A549 (cell line): ENCODE results near the gene CADM2. TPM values are rescaled to one million over a fixed set of nuclear protein-coding genes. Genes with fewer than 3 reads are reported as not detected.
"Not testable (repeated sequence)": the region's sequence is repeated elsewhere in the genome, so short reads cannot be mapped to it uniquely, and the experiment has no call there.

Experiments
- ATAC-seq, 2 experiments: fragments of 200-7000 bp in 1 of 2; fragments of >200 bp in 1 of 2; cut with Nextera tagmentation in 1 of 2; cut with Tn5 transposase in 1 of 2; 3 replicates each; pipeline versions ENCODE4 v1.8.0 to v1.9.1; 2018 to 2020; ENCODE audit warnings: mild to moderate bottlenecking in 1 of 2, moderate library complexity in 1 of 2
- CTCF ChIA-PET: fragments of 300-600 bp; sonication (Branson Sonifier 250); formaldehyde crosslinking; extraction: SDS; loops from one replicate; lab custom pipeline; 2021; ENCODE audit warnings: antibody characterized with exemption, inconsistent platforms; lab: Yijun Ruan, JAX
- POLR2A ChIA-PET: fragments of 350-600 bp; formaldehyde crosslinking; extraction: SDS; loops from one replicate; lab custom pipeline; 2021; ENCODE audit warnings: antibody characterized with exemption, inconsistent platforms; lab: Yijun Ruan, JAX
- DNase-seq, 2 experiments: peaks; one replicate each; pipeline versions ENCODE4 v3.0.0 to v3.0.0-alpha.2; 2011 to 2016; ENCODE audit warnings: low read depth in 1 of 2, low spot score in 1 of 2
- FAIRE-seq: peaks from 2 replicates; lab custom pipeline; 2011; peaks lifted over from hg19 to GRCh38; lab: Jason Lieb, UNC
- H3K27ac ChIP-seq, 2 experiments: fragments of >200 bp; sonication (Bioruptor Twin); formaldehyde crosslinking; 3 replicates each; pipeline ENCODE4 v1.5.1; 2016 to 2017
- H3K4me1 ChIP-seq: fragments of >200 bp; sonication (Bioruptor Twin); formaldehyde crosslinking; 3 replicates; pipeline ENCODE4 v1.6.1; 2016
- H3K4me2 ChIP-seq: fragments of >200 bp; sonication (Bioruptor Twin); formaldehyde crosslinking; 3 replicates; pipeline ENCODE4 v1.6.1; 2016
- H3K4me3 ChIP-seq: fragments of >200 bp; sonication (Bioruptor Twin); formaldehyde crosslinking; 3 replicates; pipeline ENCODE4 v1.5.1; 2016
- H3K9me3 ChIP-seq: fragments of >200 bp; sonication (Bioruptor Twin); formaldehyde crosslinking; 3 replicates; pipeline ENCODE4 v1.6.1; 2016
- BHLHE40 ChIP-seq: IDR thresholded peaks from 2 replicates; pipeline ENCODE4 v1.6.1; 2012; ENCODE audit warnings: low read depth, low read length, inconsistent platforms
- CBX8 ChIP-seq: fragments of 200-600 bp; sonication (generic); IDR thresholded peaks from 2 replicates; pipeline ENCODE4 v1.6.1; 2016
- CHD4 ChIP-seq: fragments of 200-600 bp; sonication (generic); IDR thresholded peaks from 2 replicates; pipeline ENCODE4 v1.6.1; 2016; ENCODE audit warnings: antibody characterized with exemption, mild to moderate bottlenecking, borderline replicate concordance
- CTCF ChIP-seq: fragments of >200 bp; sonication (Bioruptor Twin); formaldehyde crosslinking; IDR thresholded peaks from 3 replicates; pipeline ENCODE4 v1.5.1; 2016
- EHF ChIP-seq: fragments of 250-450 bp; sonication (Bioruptor Pico); IDR thresholded peaks from 2 replicates; pipeline ENCODE4 v1.5.0; 2020; ENCODE audit warnings: mild to moderate bottlenecking
- ELK1 ChIP-seq: fragments of 150-350 bp; IDR thresholded peaks from 2 replicates; pipeline ENCODE4 v1.6.1; 2014; ENCODE audit warnings: low read depth, mild to moderate bottlenecking, low read length
- EP300 ChIP-seq, 2 experiments: fragments of >200 bp; sonication (Bioruptor Twin); formaldehyde crosslinking; IDR thresholded peaks; 2 replicates in 1 of 2; 3 replicates in 1 of 2; pipeline ENCODE4 v1.6.1; 2016 to 2017
- ESRRA ChIP-seq: fragments of 150-350 bp; IDR thresholded peaks from 2 replicates; pipeline ENCODE4 v1.6.1; 2014; ENCODE audit warnings: mild to moderate bottlenecking, low read length, borderline replicate concordance
- FOSB ChIP-seq: fragments of 250-450 bp; sonication (Bioruptor Pico); IDR thresholded peaks from 2 replicates; pipeline ENCODE4 v1.5.0; 2020; ENCODE audit warnings: mild to moderate bottlenecking, moderate library complexity
- HDAC2 ChIP-seq: fragments of 200-600 bp; sonication (generic); IDR thresholded peaks from 2 replicates; pipeline ENCODE4 v1.6.1; 2016
- HOXA7 ChIP-seq: fragments of 250-450 bp; sonication (Bioruptor Pico); IDR thresholded peaks from 2 replicates; pipeline ENCODE4 v1.5.0; 2020; ENCODE audit warnings: mild to moderate bottlenecking, moderate library complexity
- HOXB5 ChIP-seq: fragments of 250-450 bp; sonication (Bioruptor Pico); IDR thresholded peaks from 2 replicates; pipeline ENCODE4 v1.5.0; 2020; ENCODE audit warnings: mild to moderate bottlenecking, moderate library complexity
- JUN ChIP-seq, 2 experiments: fragments of >200 bp; sonication (Bioruptor Twin); formaldehyde crosslinking; IDR thresholded peaks; 2 replicates in 1 of 2; 3 replicates in 1 of 2; pipeline ENCODE4 v1.6.1; 2016 to 2017
- JUNB ChIP-seq: fragments of >200 bp; sonication (Bioruptor Twin); formaldehyde crosslinking; IDR thresholded peaks from 2 replicates; pipeline ENCODE4 v1.6.1; 2016
- MAFK ChIP-seq: fragments of 450-650 bp; IDR thresholded peaks from 2 replicates; pipeline ENCODE4 v1.6.1; 2014; ENCODE audit not compliant: partially characterized antibody
- MAX ChIP-seq: IDR thresholded peaks from 2 replicates; pipeline ENCODE4 v1.6.1; 2012
- MYC ChIP-seq: IDR thresholded peaks from 2 replicates; pipeline ENCODE4 v1.6.1; 2012; ENCODE audit warnings: mild to moderate bottlenecking, inconsistent platforms, low read length, improper control_type of control experiment, borderline replicate concordance
- PBX3 ChIP-seq: IDR thresholded peaks from 2 replicates; pipeline ENCODE4 v1.6.1; 2012
- PHF8 ChIP-seq: fragments of 200-600 bp; sonication (generic); IDR thresholded peaks from 2 replicates; pipeline ENCODE4 v1.6.1; 2016; ENCODE audit warnings: low read depth, mild to moderate bottlenecking, antibody characterized with exemption, moderate library complexity, borderline replicate concordance
- POLR2AphosphoS2 ChIP-seq: conservative IDR thresholded peaks from 2 replicates; pipeline ENCODE4 v1.6.1; 2012; ENCODE audit warnings: low read length, improper control_type of control experiment, inconsistent platforms
- RARB ChIP-seq: fragments of 250-450 bp; sonication (Bioruptor Pico); IDR thresholded peaks from 2 replicates; pipeline ENCODE4 v1.8.0; 2021; ENCODE audit warnings: mild to moderate bottlenecking, moderate library complexity
- RCOR1 ChIP-seq: fragments of 150-350 bp; IDR thresholded peaks from 2 replicates; pipeline ENCODE4 v1.6.1; 2014; ENCODE audit warnings: antibody characterized with exemption, low read length, low read depth
- SMC3 ChIP-seq: fragments of >200 bp; sonication (Bioruptor Twin); formaldehyde crosslinking; IDR thresholded peaks from 3 replicates; pipeline ENCODE4 v1.6.1; 2018; ENCODE audit warnings: inconsistent platforms
- TFCP2L1 ChIP-seq: fragments of 250-450 bp; sonication (Bioruptor Pico); IDR thresholded peaks from 2 replicates; pipeline ENCODE4 v1.5.0; 2021; ENCODE audit warnings: mild to moderate bottlenecking
- WGBS: methylation state at CpG from one replicate; pipeline ENCODE4 v1.1.6; 2017; ENCODE audit errors: missing lambda C conversion rate; 5-methylcytosine and 5-hydroxymethylcytosine counted together
- polyA plus RNA-seq, 4 experiments: library from polyadenylated mRNA; depleted of rRNA in 3 of 4; stranded (reverse); fragments of >200 nt; fragmentation: RNase III in 1 of 4; extraction: RNeasy Plus Mini Kit Qiagen cat#74134 plus additional on column Dnase treatment in 1 of 4; gene quantifications; 2 replicates in 3 of 4; 3 replicates in 1 of 4; pipeline ENCODE4 v1.2.3, GENCODE V29; 2011 to 2017
- TF ChIP-seq, protein P1 (sequence below): IDR thresholded peaks from 2 replicates; pipeline ENCODE4 v1.6.1; 2012; ENCODE audit warnings: low read depth, borderline replicate concordance
- TF ChIP-seq, protein P2 (sequence below): fragments of 250-450 bp; sonication (Bioruptor Pico); IDR thresholded peaks from 2 replicates; pipeline ENCODE4 v1.5.0; 2021; ENCODE audit warnings: mild to moderate bottlenecking, moderate library complexity, borderline replicate concordance

The CADM2 gene
- polyA plus RNA-seq, 2 of the 4 experiments (the other 2 are of a cell fraction): 0.05 to 0.71 TPM

DNA sequence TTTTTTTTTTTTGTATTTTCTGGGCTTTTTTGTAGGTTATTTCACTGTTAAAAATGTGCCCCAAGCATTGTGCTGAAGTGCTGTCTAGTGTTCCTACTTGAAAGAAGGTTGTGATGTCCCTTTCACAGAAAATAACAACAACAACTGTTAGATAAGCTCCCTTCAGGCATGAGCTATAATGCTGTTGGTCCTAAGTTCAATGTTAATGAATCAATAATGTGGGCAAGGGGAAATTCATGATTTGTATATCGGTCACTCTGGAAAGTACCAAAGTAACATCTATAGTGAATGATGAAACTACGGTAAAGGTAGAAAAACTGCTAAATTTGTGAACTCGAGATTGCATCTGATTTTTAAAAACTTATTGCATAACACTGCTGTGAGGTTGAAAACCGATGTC, 539.4 kb downstream of the CADM2 start:
- H3K9me3 ChIP-seq: no peaks in the 10 kb centered on the region
- no peak overlapping the region for H3K27ac ChIP-seq
- DNase-seq (no peak), ATAC-seq (no peak), FAIRE-seq (no peak)
- no peak overlapping the region for H3K4me2 ChIP-seq
- H3K4me1 ChIP-seq: no peaks in the 10 kb centered on the region
- TF ChIP-seq POLR2AphosphoS2 (no peak), EHF (CRISPR knock-in tag) (no peak), RARB (CRISPR knock-in tag) (no peak), SMC3 (no peak), TFCP2L1 (CRISPR knock-in tag) (no peak), EP300 (IDR thresholded peaks at IDR 0.05) (no peak), PHF8 (no peak), HOXB5 (no peak), CHD4 (no peak), PBX3 (no peak), MAFK (no peak), ELK1 (no peak), CBX8 (no peak)
- TF ChIP-seq, protein P1, sequence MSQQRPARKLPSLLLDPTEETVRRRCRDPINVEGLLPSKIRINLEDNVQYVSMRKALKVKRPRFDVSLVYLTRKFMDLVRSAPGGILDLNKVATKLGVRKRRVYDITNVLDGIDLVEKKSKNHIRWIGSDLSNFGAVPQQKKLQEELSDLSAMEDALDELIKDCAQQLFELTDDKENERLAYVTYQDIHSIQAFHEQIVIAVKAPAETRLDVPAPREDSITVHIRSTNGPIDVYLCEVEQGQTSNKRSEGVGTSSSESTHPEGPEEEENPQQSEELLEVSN: no peak
- TF ChIP-seq, protein P2, sequence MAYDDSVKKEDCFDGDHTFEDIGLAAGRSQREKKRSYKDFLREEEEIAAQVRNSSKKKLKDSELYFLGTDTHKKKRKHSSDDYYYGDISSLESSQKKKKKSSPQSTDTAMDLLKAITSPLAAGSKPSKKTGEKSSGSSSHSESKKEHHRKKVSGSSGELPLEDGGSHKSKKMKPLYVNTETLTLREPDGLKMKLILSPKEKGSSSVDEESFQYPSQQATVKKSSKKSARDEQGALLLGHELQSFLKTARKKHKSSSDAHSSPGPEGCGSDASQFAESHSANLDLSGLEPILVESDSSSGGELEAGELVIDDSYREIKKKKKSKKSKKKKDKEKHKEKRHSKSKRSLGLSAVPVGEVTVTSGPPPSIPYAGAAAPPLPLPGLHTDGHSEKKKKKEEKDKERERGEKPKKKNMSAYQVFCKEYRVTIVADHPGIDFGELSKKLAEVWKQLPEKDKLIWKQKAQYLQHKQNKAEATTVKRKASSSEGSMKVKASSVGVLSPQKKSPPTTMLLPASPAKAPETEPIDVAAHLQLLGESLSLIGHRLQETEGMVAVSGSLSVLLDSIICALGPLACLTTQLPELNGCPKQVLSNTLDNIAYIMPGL (CRISPR knock-in tag): no peak
- POLR2A ChIA-PET: no interaction called here
- 36% methylated on average over 4 of the region's 4 CpGs for WGBS
- CTCF ChIA-PET: no interaction called here
- H3K4me3 ChIP-seq: no peak overlapping the region

- H3K4me1 ChIP-seq: no peaks in the 10 kb centered on the region
- TF ChIP-seq JUN (IDR thresholded peaks at IDR 0.05): no peak
- no peak for TF ChIP-seq HDAC2
- TF ChIP-seq SMC3: no peak
- no peak for TF ChIP-seq MYC
- no peak for TF ChIP-seq JUNB
- TF ChIP-seq FOSB (CRISPR knock-in tag): no peak
- no peak for TF ChIP-seq MAX
- TF ChIP-seq ESRRA: no peak
- TF ChIP-seq CTCF: no peak
- no peak for TF ChIP-seq EHF (CRISPR knock-in tag)
- TF ChIP-seq HOXA7: no peak
- TF ChIP-seq BHLHE40: no peak
- TF ChIP-seq, protein P2 (CRISPR knock-in tag): no peak
- no peak for TF ChIP-seq RCOR1
- TF ChIP-seq, all 56 proteins: peak for 0
- ChIA-PET POLR2A (no interaction called here), CTCF (no interaction called here)
- Histone ChIP-seq H3K27ac (no peak overlapping the region), H3K4me2 (no peak overlapping the region), H3K4me3 (no peak overlapping the region), H3K9me3 (no peaks in the 10 kb centered on the region)
- FAIRE-seq: no peak
- WGBS: 22% methylated on average over 2 of the region's 2 CpGs
- ATAC-seq: no peak
- no peak for DNase-seq
Measured at GRCh38 chr3:85502148-85502875, 543.5 kb downstream of the CADM2 start.

DNA sequence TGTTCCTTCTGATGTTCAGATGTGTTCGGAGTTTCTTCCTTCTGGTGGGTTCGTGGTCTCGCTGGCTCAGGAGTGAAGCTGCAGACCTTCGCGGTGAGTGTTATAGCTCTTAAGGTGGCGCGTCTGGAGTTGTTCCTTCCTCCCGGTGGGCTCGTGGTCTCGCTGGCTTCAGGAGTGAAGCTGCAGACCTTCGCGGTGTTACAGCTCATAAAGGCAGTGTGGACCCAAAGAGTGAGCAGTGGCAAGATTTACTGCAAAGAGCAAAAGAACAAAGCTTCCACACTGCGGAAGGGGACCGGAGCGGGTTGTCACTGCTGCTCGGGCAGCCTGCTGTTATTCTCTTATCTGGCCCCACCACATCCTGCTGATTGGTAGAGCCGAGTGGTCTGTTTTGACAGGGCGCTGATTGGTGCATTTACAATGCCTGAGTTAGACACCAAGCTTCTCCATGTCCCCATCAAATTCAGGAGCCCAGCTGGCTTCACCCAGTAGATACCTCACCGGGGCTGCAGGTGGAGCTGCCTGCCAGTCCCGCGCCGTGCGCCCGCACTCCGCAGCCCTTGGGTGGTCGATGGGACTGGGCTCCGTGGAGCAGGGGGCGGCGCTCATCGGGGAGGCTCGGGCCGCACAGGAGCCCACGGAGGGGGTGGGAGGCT, 545.5 kb downstream of the CADM2 start:
- WGBS: 50% methylated on average over 9 of the region's 33 CpGs
- H3K4me2 ChIP-seq, H3K9me3 ChIP-seq, POLR2A ChIA-PET, H3K4me3 ChIP-seq, DNase-seq, CTCF ChIA-PET, FAIRE-seq, ATAC-seq, H3K4me1 ChIP-seq, H3K27ac ChIP-seq: not testable (repeated sequence)
